ENCODE measurements around the gene TMSB4Y. TPM values are rescaled to one million over a fixed set of nuclear protein-coding genes. Genes with fewer than 3 reads are reported as not detected.

TMSB4Y gene
- total and polyA plus RNA-seq, 8 donors: 1.4 to 3.3 (median 1.9) TPM; not detected in 5

DNA sequence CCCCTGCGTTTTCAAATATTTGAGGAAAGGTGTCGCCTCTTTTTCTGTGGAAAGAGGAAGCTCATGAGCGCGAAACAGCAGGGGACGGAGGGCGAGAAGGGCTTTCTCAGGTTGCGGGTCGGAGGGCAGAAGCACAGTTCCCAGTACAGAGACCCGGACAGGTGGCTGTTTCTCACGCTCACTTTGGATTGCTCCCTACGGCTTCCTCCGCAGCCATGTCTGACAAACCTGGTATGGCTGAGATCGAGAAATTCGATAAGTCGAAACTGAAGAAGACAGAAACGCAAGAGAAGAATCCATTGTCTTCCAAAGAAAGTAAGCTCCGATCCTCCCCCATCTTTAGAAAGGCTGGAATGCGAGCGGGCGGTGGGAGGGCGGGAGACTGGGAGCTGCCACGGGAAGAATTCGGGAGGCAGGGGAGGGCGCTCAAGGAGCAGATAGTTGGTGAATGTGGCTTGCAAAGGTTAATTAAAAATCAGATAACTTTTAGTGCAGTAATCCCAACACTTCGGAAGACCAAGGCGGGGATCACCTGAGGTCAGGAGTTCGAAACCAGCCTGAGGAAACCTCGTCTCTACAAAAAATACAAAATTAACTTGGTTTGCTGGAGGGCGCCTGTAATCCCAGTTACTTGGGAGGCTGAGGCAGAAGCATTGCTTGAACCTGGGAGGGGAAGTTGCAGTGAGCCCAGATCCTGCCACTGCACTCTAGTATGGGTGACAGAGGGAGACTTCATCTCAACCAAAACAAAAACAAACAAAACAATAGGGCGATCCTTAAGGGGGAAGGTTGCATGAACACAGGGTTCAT, 627 bp downstream of the TMSB4Y start:
- H3K9me3 ChIP-seq: no peaks in the 10 kb centered on the region
- intact Hi-C loops (cut with DNase I; ENCODE audit: low total_unique reads): no loop called here
- H3K27ac ChIP-seq: peak overlapping the region in 2 of 5 donors; percentile 85 to 90
- peak overlapping the region in 2 of 4 donors; percentile 47 to 53 for H3K4me3 ChIP-seq
- peaks cover 0 to 15% (median 0%) of the 10 kb centered on the region in 4 donors for H3K4me1 ChIP-seq
- no peak for TF ChIP-seq POLR2AphosphoS5 (IDR thresholded peaks at IDR 0.05)
- TF ChIP-seq, protein P1, sequence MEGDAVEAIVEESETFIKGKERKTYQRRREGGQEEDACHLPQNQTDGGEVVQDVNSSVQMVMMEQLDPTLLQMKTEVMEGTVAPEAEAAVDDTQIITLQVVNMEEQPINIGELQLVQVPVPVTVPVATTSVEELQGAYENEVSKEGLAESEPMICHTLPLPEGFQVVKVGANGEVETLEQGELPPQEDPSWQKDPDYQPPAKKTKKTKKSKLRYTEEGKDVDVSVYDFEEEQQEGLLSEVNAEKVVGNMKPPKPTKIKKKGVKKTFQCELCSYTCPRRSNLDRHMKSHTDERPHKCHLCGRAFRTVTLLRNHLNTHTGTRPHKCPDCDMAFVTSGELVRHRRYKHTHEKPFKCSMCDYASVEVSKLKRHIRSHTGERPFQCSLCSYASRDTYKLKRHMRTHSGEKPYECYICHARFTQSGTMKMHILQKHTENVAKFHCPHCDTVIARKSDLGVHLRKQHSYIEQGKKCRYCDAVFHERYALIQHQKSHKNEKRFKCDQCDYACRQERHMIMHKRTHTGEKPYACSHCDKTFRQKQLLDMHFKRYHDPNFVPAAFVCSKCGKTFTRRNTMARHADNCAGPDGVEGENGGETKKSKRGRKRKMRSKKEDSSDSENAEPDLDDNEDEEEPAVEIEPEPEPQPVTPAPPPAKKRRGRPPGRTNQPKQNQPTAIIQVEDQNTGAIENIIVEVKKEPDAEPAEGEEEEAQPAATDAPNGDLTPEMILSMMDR (IDR thresholded peaks at IDR 0.05): no peak
- no peak for TF ChIP-seq EP300 (IDR thresholded peaks at IDR 0.05)
- no peak for TF ChIP-seq POLR2A (IDR thresholded peaks at IDR 0.05)
- no peak for DNase-seq
- no peaks in the 10 kb centered on the region for H3K36me3 ChIP-seq
- H3K27me3 ChIP-seq: no peaks in the 10 kb centered on the region
- 0 to 1% (median 0%) methylated on average over 28 to 30 of the region's 30 CpGs; no CpG with 5 or more reads in 2 of the 5 donors for WGBS, 5 donors

DNA sequence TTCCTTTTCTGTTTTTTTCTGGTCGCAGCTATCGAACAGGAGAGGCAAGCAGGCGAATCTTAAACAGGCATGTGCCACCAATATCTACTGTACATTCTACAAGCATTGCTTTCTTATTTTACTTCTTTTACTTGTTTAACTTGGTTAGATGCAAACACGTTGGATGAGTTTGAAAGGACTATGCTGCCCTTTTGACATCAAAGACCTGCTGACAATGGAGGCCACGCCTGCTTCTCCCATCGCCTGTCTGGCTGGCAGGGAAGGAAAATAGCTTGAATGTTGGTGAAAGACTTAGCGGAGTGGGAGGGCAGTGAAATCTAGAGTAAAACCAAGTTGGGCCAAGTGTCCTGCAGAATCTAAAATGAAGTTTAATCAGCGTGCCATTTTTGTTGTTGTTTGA, 1.5 kb downstream of the TMSB4Y start:
- intact Hi-C loops (cut with DNase I; ENCODE audit: low total_unique reads): no loop called here
- peaks cover 0 to 15% (median 0%) of the 10 kb centered on the region in 4 donors for H3K4me1 ChIP-seq
- peak overlapping the region in 2 of 4 donors; percentile 47 to 53 for H3K4me3 ChIP-seq
- DNase-seq: no peak
- no peaks in the 10 kb centered on the region for H3K9me3 ChIP-seq
- 12 to 26% (median 18%) methylated on average over 8 of the region's 8 CpGs; no CpG with 5 or more reads in 2 of the 5 donors for WGBS, 5 donors
- H3K27me3 ChIP-seq: no peaks in the 10 kb centered on the region
- H3K27ac ChIP-seq: peak overlapping the region in 1 of 5 donors; percentile 90
- TF ChIP-seq, protein P1 (IDR thresholded peaks at IDR 0.05): no peak
- no peak for TF ChIP-seq POLR2AphosphoS5 (IDR thresholded peaks at IDR 0.05)
- no peak for TF ChIP-seq POLR2A (IDR thresholded peaks at IDR 0.05)
- TF ChIP-seq EP300 (IDR thresholded peaks at IDR 0.05): no peak
- no peaks in the 10 kb centered on the region for H3K36me3 ChIP-seq

DNA sequence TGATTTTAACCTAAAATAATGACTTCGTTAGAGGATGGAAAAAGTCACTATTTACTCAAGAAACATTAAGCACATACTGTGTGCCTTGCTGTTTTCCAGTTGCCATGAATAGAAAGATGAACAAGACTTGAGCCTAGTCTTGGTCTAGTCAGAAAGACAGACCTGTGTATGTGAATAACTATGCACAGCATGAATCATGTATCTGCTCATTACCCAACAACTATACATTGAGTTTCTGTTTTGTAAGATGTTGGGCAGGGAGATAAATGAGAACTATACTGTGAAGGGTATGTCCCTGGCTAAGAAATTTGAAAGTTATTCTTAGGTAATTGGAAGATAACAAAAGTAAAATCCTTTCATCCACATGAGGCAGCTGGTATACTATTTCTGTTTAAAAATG, 4.3 kb downstream of the TMSB4Y start:
- no peak for DNase-seq
- no peak for TF ChIP-seq POLR2AphosphoS5 (IDR thresholded peaks at IDR 0.05)
- no peak for TF ChIP-seq EP300 (IDR thresholded peaks at IDR 0.05)
- no peak for TF ChIP-seq POLR2A (IDR thresholded peaks at IDR 0.05)
- TF ChIP-seq, protein P1 (IDR thresholded peaks at IDR 0.05): no peak
- 92 to 100% (median 94%) methylated on average over 1 of the region's 1 CpG; no CpG with 5 or more reads in 2 of the 5 donors for WGBS, 5 donors

DNA sequence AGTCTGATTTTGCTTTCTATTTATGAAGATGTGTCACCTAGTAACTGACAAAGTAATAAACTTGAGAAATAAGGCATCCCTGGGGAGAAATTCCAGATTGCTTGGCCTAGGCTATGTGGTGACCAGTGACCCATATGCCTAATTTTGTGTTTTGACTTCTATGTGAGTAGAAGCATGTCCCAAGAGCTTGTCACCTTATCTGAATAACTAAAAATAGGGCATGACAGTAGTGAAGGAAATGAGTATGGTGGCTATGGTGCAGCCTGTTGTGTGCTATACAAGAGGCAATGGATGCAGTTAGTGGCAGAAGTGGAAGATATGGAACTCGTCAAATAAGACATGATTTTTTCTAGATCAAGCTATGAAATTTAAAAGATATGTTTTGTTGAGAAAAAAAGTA, 15.3 kb downstream of the TMSB4Y start:
- Histone ChIP-seq H3K4me3 (no peak overlapping the region), H3K27ac (no peak overlapping the region), H3K27me3 (no peaks in the 10 kb centered on the region), H3K9me3 (no peaks in the 10 kb centered on the region), H3K36me3 (no peaks in the 10 kb centered on the region), H3K4me1 (no peaks in the 10 kb centered on the region)
- WGBS, 5 donors: 93 to 100% (median 100%) methylated on average over 1 of the region's 1 CpG; no CpG with 5 or more reads in 2 of the 5 donors
- intact Hi-C loops (cut with DNase I; ENCODE audit: low total_unique reads): no loop called here
- DNase-seq: no peak
- TF ChIP-seq EP300 (IDR thresholded peaks at IDR 0.05) (no peak), POLR2A (IDR thresholded peaks at IDR 0.05) (no peak), POLR2AphosphoS5 (IDR thresholded peaks at IDR 0.05) (no peak)
- TF ChIP-seq, protein P1 (IDR thresholded peaks at IDR 0.05): no peak

More for the DNA sequence above, 4.3 kb downstream of the TMSB4Y start:
- intact Hi-C loops (cut with DNase I; ENCODE audit: low total_unique reads): no loop called here
- Histone ChIP-seq H3K36me3 (no peaks in the 10 kb centered on the region), H3K27ac (no peak overlapping the region), H3K4me3 (no peak overlapping the region), H3K9me3 (no peaks in the 10 kb centered on the region), H3K27me3 (no peaks in the 10 kb centered on the region), H3K4me1 (peaks cover 0 to 15% (median 0%) of the 10 kb centered on the region in 4 donors)
